GM12878 (cell line): ENCODE measurements around the gene NRG2. TPM values are rescaled to one million over a fixed set of nuclear protein-coding genes. Genes with fewer than 3 reads are reported as not detected.
A peak's percentile ranks its signal among the peaks of the same experiment; 100 is the strongest.

Experiments
- ATF7 ChIP-seq: fragments of 450-650 bp; IDR thresholded peaks from 2 replicates; pipeline ENCODE4 v1.6.1; 2016; ENCODE audit warnings: low read depth, mild to moderate bottlenecking
- CTCF ChIP-seq, 3 experiments: IDR thresholded peaks in 2 of 3; conservative IDR thresholded peaks in 1 of 3; 2 replicates each; pipeline ENCODE4 v1.5.1; 2011; ENCODE audit warnings: low read depth in 3 of 3, low read length in 3 of 3, mild to moderate bottlenecking in 3 of 3, control low read depth in 2 of 3, moderate library complexity in 2 of 3, inconsistent platforms in 1 of 3, mixed read lengths in 1 of 3; ENCODE audit not compliant: control insufficient read depth in 2 of 3, insufficient read depth in 1 of 3; ENCODE audit errors: extremely low read depth in 1 of 3
- EED ChIP-seq: sonication (generic); IDR thresholded peaks from 2 replicates; pipeline ENCODE4 v1.6.1; 2016; ENCODE audit warnings: antibody characterized with exemption, low read depth
- FOXM1 ChIP-seq: IDR thresholded peaks from 2 replicates; pipeline ENCODE4 v1.6.1; 2012; ENCODE audit warnings: low read depth, mild to moderate bottlenecking, inconsistent platforms, low read length, moderate library complexity
- IRF4 ChIP-seq: IDR thresholded peaks from 2 replicates; pipeline ENCODE4 v1.6.1; 2011; ENCODE audit warnings: low read depth, low read length
- NRF1 ChIP-seq: conservative IDR thresholded peaks from 2 replicates; pipeline ENCODE4 v1.6.1; 2011; ENCODE audit warnings: mild to moderate bottlenecking, low read depth, low read length, improper control_type of control experiment
- USF1 ChIP-seq: IDR thresholded peaks from 2 replicates; pipeline ENCODE4 v1.6.1; 2011; ENCODE audit warnings: borderline replicate concordance, low read depth, mild to moderate bottlenecking, moderate library complexity, mixed read lengths, low read length; ENCODE audit not compliant: insufficient read depth; ENCODE audit errors: extremely low read length
- YY1 ChIP-seq: IDR thresholded peaks from 2 replicates; pipeline ENCODE4 v1.6.1; 2011; ENCODE audit warnings: low read depth, mild to moderate bottlenecking, low read length
- polyA plus RNA-seq, 11 experiments: library from polyadenylated mRNA; depleted of rRNA in 4 of 11; unstranded in 6 of 11; stranded (reverse) in 5 of 11; fragments of >200 nt; fragmentation: Nextera tagmentation in 4 of 11; fragmentation: Illumina TruSeq in 1 of 11; extraction: Ambion mirVana in 4 of 11; extraction: Trizol in 1 of 11; gene quantifications; 1 replicate in 1 of 11; 2 replicates in 10 of 11; pipeline versions ENCODE4 v1.2.1 to v1.2.3, GENCODE V29; 2011 to 2016; ENCODE audit warnings: inconsistent platforms in 2 of 11, missing spikeins in 2 of 11, low read depth in 1 of 11
- total RNA-seq, 4 experiments: library from RNA; depleted of rRNA in 3 of 4; stranded (reverse); fragments of >200 nt in 3 of 4; fragmentation: Illumina TruSeq in 1 of 4; extraction: Trizol in 1 of 4; gene quantifications; 2 replicates each; pipeline versions ENCODE4 v1.2.1 to v1.2.3, GENCODE V29; 2013 to 2021
- TF ChIP-seq, protein P1 (sequence below): fragments of 450-650 bp; IDR thresholded peaks from 2 replicates; pipeline ENCODE4 v1.6.1; 2017; ENCODE audit warnings: mild to moderate bottlenecking, moderate library complexity

Gene NRG2
- total and polyA plus RNA-seq, 10 of the 15 experiments (the other 5 are each of a cell fraction or from before 2014, with no cell fraction given) = 0.10 to 21.7 (median 9.6) TPM

DNA sequence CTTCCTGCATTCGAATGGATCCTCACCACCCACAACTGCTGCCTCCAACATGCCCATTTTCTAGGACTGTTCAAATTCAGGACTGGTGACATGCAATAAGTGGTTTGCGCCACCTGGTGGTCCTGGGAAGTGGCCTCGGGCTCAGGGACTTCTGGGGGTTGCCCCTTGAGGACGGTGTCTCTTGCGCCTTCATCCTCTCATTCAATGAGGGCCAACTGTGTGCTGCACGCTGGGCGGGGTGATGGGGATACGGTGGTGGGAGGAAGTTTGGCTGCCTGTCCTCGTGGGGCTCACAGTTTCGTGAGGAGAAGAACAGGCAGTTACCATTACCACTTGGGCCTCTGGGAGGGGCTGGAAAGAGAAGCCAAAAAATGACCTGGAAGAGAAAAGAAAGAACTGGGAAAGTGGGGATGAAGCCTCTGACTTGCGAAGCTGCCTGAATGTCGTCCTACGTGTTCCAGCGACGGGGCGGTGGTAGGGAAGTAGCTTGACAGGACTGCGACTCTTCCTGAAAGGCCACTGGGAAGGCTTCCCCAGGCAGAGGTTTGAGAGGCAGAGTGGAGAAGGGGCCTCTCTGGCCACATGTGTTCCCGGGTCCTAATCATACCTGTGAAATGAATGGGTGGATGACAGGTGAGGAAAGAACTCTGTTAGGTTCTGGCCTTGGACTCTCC is 198.5 kb downstream of the NRG2 start (continued):
- TF ChIP-seq EED = no peak
- TF ChIP-seq NRF1 = no peak
- TF ChIP-seq ATF7 = no peak
- peak; percentile 20; the same call in 1 of the 2 replicates for TF ChIP-seq FOXM1
- peak; percentile 85 to 93 (median 89) for TF ChIP-seq CTCF (IDR thresholded peaks at IDR 0.05 in 2 of 3, conservative IDR thresholded peaks at IDR 0.05 in 1 of 3; ENCODE audit: control insufficient read depth in 2 of 3, extremely low read depth in 1 of 3, insufficient read depth in 1 of 3, low read depth in 3 of 3, low read length in 3 of 3)
- TF ChIP-seq, protein P1, sequence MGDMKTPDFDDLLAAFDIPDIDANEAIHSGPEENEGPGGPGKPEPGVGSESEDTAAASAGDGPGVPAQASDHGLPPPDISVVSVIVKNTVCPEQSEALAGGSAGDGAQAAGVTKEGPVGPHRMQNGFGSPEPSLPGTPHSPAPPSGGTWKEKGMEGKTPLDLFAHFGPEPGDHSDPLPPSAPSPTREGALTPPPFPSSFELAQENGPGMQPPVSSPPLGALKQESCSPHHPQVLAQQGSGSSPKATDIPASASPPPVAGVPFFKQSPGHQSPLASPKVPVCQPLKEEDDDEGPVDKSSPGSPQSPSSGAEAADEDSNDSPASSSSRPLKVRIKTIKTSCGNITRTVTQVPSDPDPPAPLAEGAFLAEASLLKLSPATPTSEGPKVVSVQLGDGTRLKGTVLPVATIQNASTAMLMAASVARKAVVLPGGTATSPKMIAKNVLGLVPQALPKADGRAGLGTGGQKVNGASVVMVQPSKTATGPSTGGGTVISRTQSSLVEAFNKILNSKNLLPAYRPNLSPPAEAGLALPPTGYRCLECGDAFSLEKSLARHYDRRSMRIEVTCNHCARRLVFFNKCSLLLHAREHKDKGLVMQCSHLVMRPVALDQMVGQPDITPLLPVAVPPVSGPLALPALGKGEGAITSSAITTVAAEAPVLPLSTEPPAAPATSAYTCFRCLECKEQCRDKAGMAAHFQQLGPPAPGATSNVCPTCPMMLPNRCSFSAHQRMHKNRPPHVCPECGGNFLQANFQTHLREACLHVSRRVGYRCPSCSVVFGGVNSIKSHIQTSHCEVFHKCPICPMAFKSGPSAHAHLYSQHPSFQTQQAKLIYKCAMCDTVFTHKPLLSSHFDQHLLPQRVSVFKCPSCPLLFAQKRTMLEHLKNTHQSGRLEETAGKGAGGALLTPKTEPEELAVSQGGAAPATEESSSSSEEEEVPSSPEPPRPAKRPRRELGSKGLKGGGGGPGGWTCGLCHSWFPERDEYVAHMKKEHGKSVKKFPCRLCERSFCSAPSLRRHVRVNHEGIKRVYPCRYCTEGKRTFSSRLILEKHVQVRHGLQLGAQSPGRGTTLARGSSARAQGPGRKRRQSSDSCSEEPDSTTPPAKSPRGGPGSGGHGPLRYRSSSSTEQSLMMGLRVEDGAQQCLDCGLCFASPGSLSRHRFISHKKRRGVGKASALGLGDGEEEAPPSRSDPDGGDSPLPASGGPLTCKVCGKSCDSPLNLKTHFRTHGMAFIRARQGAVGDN = no peak
- peak; percentile 75 for TF ChIP-seq YY1
- no peak for TF ChIP-seq USF1
- TF ChIP-seq IRF4 = 0 out of 2 replicates have a peak, but pooled peaks have one; percentile 34
